Liver (tissue), 9 donors: ENCODE measurements around the gene WNT3A. TPM values are rescaled to one million over a fixed set of nuclear protein-coding genes. Genes with fewer than 3 reads are reported as not detected.

Source experiments
- DNase-seq: peaks from one replicate; pipeline ENCODE4 v3.0.0-alpha.2; 2017; ENCODE audit warnings: low spot score
- H3K27ac ChIP-seq, 2 donors: one replicate each; pipeline ENCODE4 v1.7.0; 2013; ENCODE audit warnings: inconsistent platforms in 2 of 2, low read length in 2 of 2, control low read depth in 1 of 2, low read depth in 1 of 2, mild to moderate bottlenecking in 1 of 2
- H3K27me3 ChIP-seq, 4 donors: one replicate each; pipeline versions ENCODE4 v1.6.1 to v1.7.0; 2013; ENCODE audit warnings: low read length in 3 of 4, inconsistent platforms in 1 of 4, mild to moderate bottlenecking in 1 of 4, moderate library complexity in 1 of 4; ENCODE audit not compliant: control insufficient read depth in 4 of 4, insufficient read depth in 4 of 4
- H3K36me3 ChIP-seq, 4 donors: one replicate each; pipeline versions ENCODE4 v1.6.1 to v1.7.0; 2013; ENCODE audit warnings: low read length in 3 of 4, mild to moderate bottlenecking in 3 of 4, low read depth in 1 of 4, moderate library complexity in 1 of 4; ENCODE audit not compliant: control insufficient read depth in 4 of 4, insufficient read depth in 3 of 4
- H3K4me1 ChIP-seq, 4 donors: one replicate each; pipeline versions ENCODE4 v1.6.1 to v1.7.0; 2013; ENCODE audit warnings: low read length in 3 of 4, mild to moderate bottlenecking in 3 of 4, moderate library complexity in 1 of 4; ENCODE audit not compliant: control insufficient read depth in 4 of 4, insufficient read depth in 4 of 4
- H3K4me3 ChIP-seq, 3 donors: one replicate each; pipeline versions ENCODE4 v1.6.1 to v1.7.0; 2013; ENCODE audit warnings: low read length in 3 of 3, control low read depth in 1 of 3, low read depth in 1 of 3, mild to moderate bottlenecking in 1 of 3
- H3K9ac ChIP-seq, 2 donors: one replicate each; pipeline ENCODE4 v1.7.0; 2013; ENCODE audit warnings: low read length in 2 of 2, mild to moderate bottlenecking in 2 of 2, moderate library complexity in 2 of 2, control low read depth in 1 of 2, low read depth in 1 of 2
- H3K9me3 ChIP-seq, 4 donors: one replicate each; pipeline versions ENCODE4 v1.6.1 to v1.7.0; 2013; ENCODE audit warnings: low read length in 3 of 4; ENCODE audit not compliant: control insufficient read depth in 4 of 4
- ATF3 ChIP-seq: IDR thresholded peaks from 2 replicates; pipeline ENCODE4 v1.6.1; 2016; ENCODE audit warnings: antibody characterized with exemption
- CTCF ChIP-seq: fragments of 150-350 bp; IDR thresholded peaks from 2 replicates; pipeline ENCODE4 v1.5.1; 2017; ENCODE audit warnings: improper control_type of control experiment, low read depth, low read length; ENCODE audit not compliant: missing input control
- EGR1 ChIP-seq, 2 donors: IDR thresholded peaks; 2 replicates each; pipeline ENCODE4 v1.6.1; 2016 to 2018; ENCODE audit warnings: antibody characterized with exemption in 2 of 2, low read depth in 2 of 2
- FOXA1 ChIP-seq: IDR thresholded peaks from 2 replicates; pipeline ENCODE4 v1.6.1; 2016; ENCODE audit warnings: antibody characterized with exemption
- FOXA2 ChIP-seq: IDR thresholded peaks from 2 replicates; pipeline ENCODE4 v1.6.1; 2016; ENCODE audit warnings: antibody characterized with exemption
- GABPA ChIP-seq, 2 donors: IDR thresholded peaks in 1 of 2; conservative IDR thresholded peaks in 1 of 2; 2 replicates each; pipeline ENCODE4 v1.6.1; 2016; ENCODE audit warnings: antibody characterized with exemption in 2 of 2, mild to moderate bottlenecking in 1 of 2, moderate library complexity in 1 of 2
- HNF4A ChIP-seq, 2 donors: conservative IDR thresholded peaks; 2 replicates each; pipeline ENCODE4 v1.6.1; 2016; ENCODE audit warnings: antibody characterized with exemption in 2 of 2, mild to moderate bottlenecking in 2 of 2
- HNF4G ChIP-seq: IDR thresholded peaks from 2 replicates; pipeline ENCODE4 v1.6.1; 2016; ENCODE audit warnings: antibody characterized with exemption
- JUND ChIP-seq, 2 donors: IDR thresholded peaks; 2 replicates each; pipeline ENCODE4 v1.6.1; 2016; ENCODE audit warnings: antibody characterized with exemption in 2 of 2
- MAX ChIP-seq: IDR thresholded peaks from 2 replicates; pipeline ENCODE4 v1.6.1; 2016; ENCODE audit warnings: antibody characterized with exemption
- NR2F2 ChIP-seq: IDR thresholded peaks from 2 replicates; pipeline ENCODE4 v1.6.1; 2016; ENCODE audit warnings: antibody characterized with exemption
- RAD21 ChIP-seq, 2 donors: IDR thresholded peaks; 2 replicates each; pipeline ENCODE4 v1.6.1; 2016; ENCODE audit warnings: antibody characterized with exemption in 2 of 2, mild to moderate bottlenecking in 2 of 2
- REST ChIP-seq: IDR thresholded peaks from 2 replicates; pipeline ENCODE4 v1.6.1; 2016; ENCODE audit warnings: antibody characterized with exemption, mild to moderate bottlenecking
- RXRA ChIP-seq, 2 donors: IDR thresholded peaks; 2 replicates each; pipeline ENCODE4 v1.6.1; 2017 to 2018; ENCODE audit warnings: antibody characterized with exemption in 2 of 2, mild to moderate bottlenecking in 1 of 2
- SP1 ChIP-seq: IDR thresholded peaks from 2 replicates; pipeline ENCODE4 v1.6.1; 2018; ENCODE audit warnings: antibody characterized with exemption, mild to moderate bottlenecking
- TAF1 ChIP-seq: conservative IDR thresholded peaks from 2 replicates; pipeline ENCODE4 v1.6.1; 2016; ENCODE audit warnings: antibody characterized with exemption, mild to moderate bottlenecking
- YY1 ChIP-seq: IDR thresholded peaks from 2 replicates; pipeline ENCODE4 v1.6.1; 2016; ENCODE audit warnings: antibody characterized with exemption, mild to moderate bottlenecking
- ZBTB33 ChIP-seq: IDR thresholded peaks from 2 replicates; pipeline ENCODE4 v1.6.1; 2016; ENCODE audit warnings: antibody characterized with exemption
- WGBS: extraction: QIAGEN DNeasy Blood & Tissue Kit; methylation state at CpG from one replicate; pipeline ENCODE4 v1.1.7; 2013; 5-methylcytosine and 5-hydroxymethylcytosine counted together
- polyA plus RNA-seq, 2 donors: library from polyadenylated mRNA; stranded (reverse) in 1 of 2; unstranded in 1 of 2; fragments of 200-250 nt in 1 of 2; fragments of >200 nt in 1 of 2; fragmentation: Nextera tagmentation in 1 of 2; extraction: Ambion mirVana in 1 of 2; gene quantifications; one replicate each; pipeline versions ENCODE4 v1.2.1 to v1.2.3, GENCODE V29; 2013 to 2015
- total RNA-seq, 2 donors: library from RNA; depleted of rRNA; stranded (reverse); fragments of >200 nt; gene quantifications; one replicate each; pipeline ENCODE4 v1.2.3, GENCODE V29; 2014
- donor health status: healthy.
- donor health status: healthy.
- donor health status: healthy.
- donor health status: healthy.
- donor health status: healthy.

Gene WNT3A
- total and polyA plus RNA-seq, 4 donors, result not detected

- no peaks in the 10 kb centered on the region for H3K4me1 ChIP-seq
- no peak overlapping the region for H3K27ac ChIP-seq
- H3K27me3 ChIP-seq, result peaks cover 0 to 12% (median 3%) of the 10 kb centered on the region in 4 donors
- WGBS, result 50% methylated on average over 4 of the region's 4 CpGs
- DNase-seq, result no peak
- no peak overlapping the region for H3K9ac ChIP-seq
- no peaks in the 10 kb centered on the region for H3K9me3 ChIP-seq
- TF ChIP-seq HNF4G (no peak), HNF4A (conservative IDR thresholded peaks at IDR 0.05) (no peak), YY1 (no peak), FOXA1 (no peak), RXRA (IDR thresholded peaks at IDR 0.05) (no peak), REST (no peak), CTCF (no peak), NR2F2 (no peak), RAD21 (IDR thresholded peaks at IDR 0.05) (no peak), EGR1 (IDR thresholded peaks at IDR 0.05; ENCODE audit: low read depth in 2 of 2) (no peak), TAF1 (no peak), ZBTB33 (no peak), FOXA2 (no peak), GABPA (IDR thresholded peaks at IDR 0.05 in 1 of 2, conservative IDR thresholded peaks at IDR 0.05 in 1 of 2) (no peak), SP1 (no peak), ATF3 (no peak), JUND (IDR thresholded peaks at IDR 0.05) (no peak), MAX (no peak)
- no peaks in the 10 kb centered on the region for H3K36me3 ChIP-seq
- H3K4me3 ChIP-seq, result no peak overlapping the region
Measured at GRCh38 chr1:228066416-228066815, 59.6 kb downstream of the WNT3A start.
